Activated naive CD8-positive, alpha-beta T cell treated with anti-CD3 and anti-CD28 coated beads for 36 hours (primary cell): ENCODE data around the gene VEGFC. TPM values are rescaled to one million over a fixed set of nuclear protein-coding genes. Genes with fewer than 3 reads are reported as not detected.

Experiments
- DNase-seq: peaks from one replicate; pipeline ENCODE4 v3.0.0; 2021
- H3K27ac Mint-ChIP-seq: one replicate; pipeline ENCODE4 v1.8.0; 2022; ENCODE audit warnings: mild to moderate bottlenecking, moderate library complexity, mixed read lengths
- H3K27me3 Mint-ChIP-seq: one replicate; pipeline ENCODE4 v1.8.0; 2022; ENCODE audit warnings: mild to moderate bottlenecking, mixed read lengths
- H3K36me3 Mint-ChIP-seq: one replicate; pipeline ENCODE4 v1.8.0; 2021; ENCODE audit warnings: mild to moderate bottlenecking, mixed read lengths
- H3K4me1 Mint-ChIP-seq: one replicate; pipeline ENCODE4 v1.8.0; 2021; ENCODE audit warnings: mixed read lengths
- H3K4me3 Mint-ChIP-seq: one replicate; pipeline ENCODE4 v1.8.0; 2022; ENCODE audit warnings: mild to moderate bottlenecking, moderate library complexity, mixed read lengths
- H3K9me3 Mint-ChIP-seq: one replicate; pipeline ENCODE4 v1.8.0; 2022; ENCODE audit warnings: mixed read lengths
- total RNA-seq, 2 experiments: library from RNA; stranded (reverse); gene quantifications; one replicate each; pipeline ENCODE4 v1.2.3, GENCODE V29; 2021

VEGFC gene
- total RNA-seq, 2 experiments from 2014 or later, result not detected

DNA sequence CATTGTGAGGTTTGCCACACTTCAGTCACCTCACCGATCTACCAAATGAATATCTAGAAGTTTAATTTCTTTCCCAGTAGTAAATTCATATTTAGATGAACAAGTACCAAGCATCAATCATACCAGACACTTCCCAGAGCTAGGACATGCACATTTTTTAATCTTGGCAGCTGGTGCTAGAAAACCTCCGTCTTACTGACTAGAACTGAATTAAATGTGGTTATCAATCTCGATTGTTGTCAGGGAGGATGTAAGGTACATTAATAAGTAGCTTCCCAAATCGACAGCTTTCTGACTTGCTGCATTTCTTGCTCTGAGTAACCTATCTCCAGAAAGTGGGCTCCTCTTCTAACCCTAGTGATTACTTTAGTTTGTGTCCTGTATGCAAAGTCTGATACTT, 34.4 kb downstream of the VEGFC start:
- no peak for DNase-seq
- H3K4me3 Mint-ChIP-seq, result no peak overlapping the region
- H3K9me3 Mint-ChIP-seq, result no peaks in the 10 kb centered on the region
- H3K27ac Mint-ChIP-seq, result no peak overlapping the region
- no peaks in the 10 kb centered on the region for H3K27me3 Mint-ChIP-seq
- no peaks in the 10 kb centered on the region for H3K4me1 Mint-ChIP-seq
- no peaks in the 10 kb centered on the region for H3K36me3 Mint-ChIP-seq

DNA sequence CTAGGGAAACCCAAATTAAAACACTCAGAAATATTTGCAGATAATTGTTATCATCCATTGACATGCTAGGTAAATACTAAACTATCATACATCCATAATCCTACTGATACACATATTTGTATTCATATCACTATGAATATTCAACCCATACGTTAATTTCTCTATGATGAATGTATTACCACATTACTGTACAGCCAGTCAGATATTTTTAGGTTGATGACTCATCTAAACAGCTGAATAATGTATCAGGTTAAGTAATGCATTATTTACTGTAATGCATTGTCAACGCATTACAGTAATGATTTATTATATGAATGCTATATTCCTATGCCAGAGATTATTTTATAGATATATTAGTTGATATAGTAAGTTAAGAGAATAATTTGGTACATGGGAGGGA, 37.1 kb downstream of the VEGFC start:
- Mint-ChIP-seq H3K27me3 (no peaks in the 10 kb centered on the region), H3K27ac (no peak overlapping the region), H3K4me1 (no peaks in the 10 kb centered on the region), H3K36me3 (no peaks in the 10 kb centered on the region), H3K4me3 (no peak overlapping the region), H3K9me3 (no peaks in the 10 kb centered on the region)
- DNase-seq, result no peak

DNA sequence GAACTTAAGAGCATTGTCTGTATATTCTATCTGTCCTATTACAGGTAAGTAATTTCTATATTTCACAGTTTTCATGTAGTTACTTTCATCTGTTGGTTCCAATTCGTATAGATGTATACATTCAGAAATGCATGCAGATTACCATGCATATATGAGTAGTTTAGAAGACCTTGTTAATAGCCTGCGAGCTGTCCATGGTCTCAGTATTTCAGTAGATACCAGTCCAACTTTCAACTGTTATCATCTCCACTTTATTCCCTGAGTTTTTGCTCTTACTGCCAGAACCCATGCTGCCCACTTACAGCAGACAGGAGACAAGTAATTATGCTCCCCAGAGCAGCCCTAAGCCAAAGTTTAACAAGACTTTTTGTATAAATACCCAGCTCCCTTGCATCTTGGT, 37.7 kb downstream of the VEGFC start:
- no peak overlapping the region for H3K27ac Mint-ChIP-seq
- H3K36me3 Mint-ChIP-seq, result no peaks in the 10 kb centered on the region
- no peaks in the 10 kb centered on the region for H3K27me3 Mint-ChIP-seq
- no peak overlapping the region for H3K4me3 Mint-ChIP-seq
- no peaks in the 10 kb centered on the region for H3K4me1 Mint-ChIP-seq
- DNase-seq, result no peak
- H3K9me3 Mint-ChIP-seq, result no peaks in the 10 kb centered on the region

DNA sequence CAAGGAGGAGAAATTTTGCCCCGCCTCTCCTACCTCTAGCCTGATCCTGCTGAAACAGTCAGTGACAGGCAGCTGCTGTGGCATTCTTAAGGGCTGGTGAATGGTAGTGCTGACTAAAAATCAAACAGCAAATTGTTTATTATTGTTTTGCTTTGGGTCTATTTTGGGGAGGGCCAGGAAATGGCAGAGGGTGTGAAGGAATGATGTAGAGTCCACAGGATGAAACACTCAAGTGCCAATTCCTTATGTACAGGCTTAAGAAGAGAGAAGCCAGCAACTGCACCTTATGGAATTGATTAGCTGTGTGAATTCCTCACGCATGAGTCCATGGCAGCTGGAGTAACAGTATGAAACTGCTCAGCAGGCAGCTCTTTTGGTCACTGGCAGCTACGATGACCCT, 39.7 kb downstream of the VEGFC start:
- Mint-ChIP-seq H3K9me3 (no peaks in the 10 kb centered on the region), H3K36me3 (no peaks in the 10 kb centered on the region), H3K4me3 (no peak overlapping the region), H3K4me1 (no peaks in the 10 kb centered on the region), H3K27ac (no peak overlapping the region), H3K27me3 (no peaks in the 10 kb centered on the region)
- no peak for DNase-seq

DNA sequence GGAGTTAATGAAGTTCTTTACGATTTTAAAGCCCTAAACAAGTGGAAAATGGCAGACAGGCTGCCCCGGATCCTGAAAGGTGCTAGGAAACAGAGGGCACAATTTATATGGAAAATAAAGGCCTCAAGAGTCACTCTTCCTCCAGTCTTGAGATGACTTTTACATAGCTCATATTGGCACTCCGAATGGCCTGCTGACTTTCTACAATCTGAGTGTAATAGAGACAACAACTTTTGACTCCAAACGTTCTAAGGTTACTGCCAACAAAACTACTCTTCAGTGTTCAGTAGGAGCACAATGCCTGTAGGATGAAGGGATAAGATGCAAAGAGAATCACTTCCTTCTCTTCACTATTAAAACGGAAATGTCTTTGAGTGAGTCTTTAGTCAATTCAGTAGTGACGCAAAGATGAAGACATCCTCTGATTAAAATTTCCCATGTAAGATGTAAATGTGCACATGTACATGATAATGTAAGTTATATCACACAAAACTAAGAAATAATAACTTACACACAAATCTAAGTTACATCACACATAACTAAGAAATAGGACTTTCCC, 40.5 kb downstream of the VEGFC start:
- Mint-ChIP-seq H3K27ac (no peak overlapping the region), H3K36me3 (no peaks in the 10 kb centered on the region), H3K9me3 (no peaks in the 10 kb centered on the region), H3K27me3 (no peaks in the 10 kb centered on the region), H3K4me1 (no peaks in the 10 kb centered on the region), H3K4me3 (no peak overlapping the region)
- DNase-seq, result no peak

DNA sequence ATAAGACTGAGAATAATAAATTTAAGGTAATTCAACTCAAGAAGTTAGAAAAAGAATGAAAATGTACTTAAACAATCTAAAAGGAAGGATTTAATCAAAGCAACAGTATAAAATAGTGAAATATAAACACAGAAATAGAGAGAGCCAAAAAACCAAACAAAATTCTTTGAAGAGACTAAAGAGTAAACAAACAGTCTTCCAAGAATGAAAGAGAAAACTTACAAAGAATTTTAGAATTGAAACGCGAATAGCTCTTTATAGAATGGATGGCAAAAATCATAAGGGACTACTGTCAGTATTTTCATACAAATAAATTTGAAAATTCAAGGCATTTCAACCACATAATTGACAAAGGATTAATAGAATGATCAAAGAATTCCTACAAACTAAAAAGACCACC, 41.7 kb downstream of the VEGFC start:
- no peak overlapping the region for H3K4me3 Mint-ChIP-seq
- DNase-seq, result no peak
- H3K36me3 Mint-ChIP-seq, result no peaks in the 10 kb centered on the region
- H3K9me3 Mint-ChIP-seq, result no peaks in the 10 kb centered on the region
- no peaks in the 10 kb centered on the region for H3K27me3 Mint-ChIP-seq
- H3K4me1 Mint-ChIP-seq, result no peaks in the 10 kb centered on the region
- no peak overlapping the region for H3K27ac Mint-ChIP-seq

DNA sequence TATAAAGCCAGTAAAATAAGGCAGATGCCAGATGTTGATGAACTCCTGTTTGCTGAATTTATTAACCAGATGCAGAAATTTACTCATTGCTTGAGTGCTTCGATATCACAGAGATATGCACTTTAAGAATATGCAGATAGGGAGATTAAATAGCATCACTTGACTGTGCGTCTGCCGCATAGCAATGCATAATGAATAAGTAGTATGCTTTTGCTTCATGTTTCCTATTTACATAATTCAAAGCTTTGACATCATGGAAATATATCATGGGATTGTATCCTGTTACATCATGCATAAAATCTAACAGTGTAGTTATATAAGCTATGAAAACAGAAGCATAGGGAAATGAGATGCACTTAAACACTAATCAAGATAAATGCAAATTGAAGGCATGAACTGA, 45.9 kb downstream of the VEGFC start:
- no peak overlapping the region for H3K27ac Mint-ChIP-seq
- no peaks in the 10 kb centered on the region for H3K4me1 Mint-ChIP-seq
- no peaks in the 10 kb centered on the region for H3K27me3 Mint-ChIP-seq
- no peak overlapping the region for H3K4me3 Mint-ChIP-seq
- H3K36me3 Mint-ChIP-seq, result no peaks in the 10 kb centered on the region
- DNase-seq, result no peak
- H3K9me3 Mint-ChIP-seq, result no peaks in the 10 kb centered on the region

DNA sequence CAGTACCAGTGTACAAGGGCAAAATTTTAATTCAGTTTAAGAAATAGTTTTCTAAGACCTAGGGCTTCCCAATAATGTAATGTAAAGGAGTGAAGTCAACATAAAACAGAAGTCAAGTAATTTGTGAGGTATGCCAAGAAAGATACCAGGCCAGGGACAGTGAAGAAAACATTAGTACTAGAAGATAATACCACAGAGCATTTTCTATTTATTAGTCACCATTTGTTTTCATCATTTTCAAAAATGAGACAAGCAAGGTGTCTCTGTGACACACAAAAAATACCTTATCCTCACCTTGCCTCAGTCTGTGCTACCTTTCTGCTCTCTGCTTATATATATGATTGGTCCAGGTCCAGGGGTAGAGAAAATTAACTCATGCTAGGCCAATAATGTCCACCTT, 46.8 kb downstream of the VEGFC start:
- Mint-ChIP-seq H3K4me1 (no peaks in the 10 kb centered on the region), H3K4me3 (no peak overlapping the region), H3K9me3 (no peaks in the 10 kb centered on the region), H3K36me3 (no peaks in the 10 kb centered on the region), H3K27me3 (no peaks in the 10 kb centered on the region), H3K27ac (no peak overlapping the region)
- no peak for DNase-seq

DNA sequence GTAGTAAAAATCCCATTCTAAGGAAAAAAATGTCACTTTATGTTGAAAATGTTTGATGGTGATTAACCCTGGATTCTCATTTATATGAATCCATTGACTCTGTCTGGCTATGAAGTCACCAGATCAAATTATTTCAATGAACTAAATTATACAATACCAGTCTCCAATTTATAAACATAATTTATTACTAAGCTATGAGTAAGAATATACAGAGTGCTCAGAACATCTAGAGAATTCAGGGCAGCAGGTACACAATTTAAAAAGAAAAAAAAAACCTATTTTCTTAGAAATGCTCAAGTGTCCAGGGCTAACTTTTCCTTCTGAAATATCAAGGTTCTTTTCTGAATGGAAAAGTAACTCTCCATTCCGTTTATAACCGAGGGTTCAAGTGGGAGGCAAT, 48.6 kb downstream of the VEGFC start:
- H3K4me3 Mint-ChIP-seq, result no peak overlapping the region
- H3K9me3 Mint-ChIP-seq, result no peaks in the 10 kb centered on the region
- no peak overlapping the region for H3K27ac Mint-ChIP-seq
- DNase-seq, result no peak
- no peaks in the 10 kb centered on the region for H3K36me3 Mint-ChIP-seq
- H3K4me1 Mint-ChIP-seq, result no peaks in the 10 kb centered on the region
- no peaks in the 10 kb centered on the region for H3K27me3 Mint-ChIP-seq

DNA sequence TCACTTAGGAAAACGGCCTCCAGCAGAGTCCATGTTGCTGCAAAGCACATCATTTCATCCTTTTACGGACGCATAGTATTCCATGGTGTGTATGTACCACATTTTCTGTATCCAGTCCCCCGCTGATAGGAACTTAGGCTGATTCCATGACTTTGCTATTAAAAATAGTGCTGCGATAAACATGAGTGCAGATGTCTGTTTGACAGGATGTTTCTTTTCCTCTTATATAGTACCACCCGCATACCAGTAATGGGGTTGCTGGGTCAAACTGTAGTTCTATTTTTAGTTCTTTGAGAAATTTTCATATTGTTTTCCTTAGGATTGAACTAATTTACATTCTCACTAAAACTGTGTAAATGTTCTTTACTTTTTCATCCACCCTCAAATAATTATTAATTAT, 50.5 kb downstream of the VEGFC start:
- no peaks in the 10 kb centered on the region for H3K27me3 Mint-ChIP-seq
- no peaks in the 10 kb centered on the region for H3K36me3 Mint-ChIP-seq
- no peak for DNase-seq
- no peaks in the 10 kb centered on the region for H3K9me3 Mint-ChIP-seq
- H3K27ac Mint-ChIP-seq, result no peak overlapping the region
- no peak overlapping the region for H3K4me3 Mint-ChIP-seq
- H3K4me1 Mint-ChIP-seq, result no peaks in the 10 kb centered on the region

DNA sequence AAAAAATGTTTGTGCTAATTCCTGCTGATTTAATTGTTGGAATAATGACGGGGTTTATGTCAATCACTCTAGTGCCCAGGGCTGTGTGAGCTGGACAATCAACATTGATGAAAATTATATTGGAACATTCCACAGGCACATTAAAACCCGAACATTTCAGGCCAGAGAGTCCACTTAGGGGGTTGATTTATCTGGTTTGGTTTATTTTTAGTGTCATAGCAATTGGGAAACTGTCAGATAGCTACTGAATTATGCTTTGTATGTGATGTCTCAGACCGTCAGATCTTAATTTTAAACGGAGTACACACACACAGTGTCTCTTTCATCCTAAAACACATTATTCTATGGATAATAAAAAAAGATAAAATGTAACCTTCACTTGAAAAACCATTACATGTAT, 51.5 kb downstream of the VEGFC start:
- Mint-ChIP-seq H3K9me3 (no peaks in the 10 kb centered on the region), H3K4me3 (no peak overlapping the region), H3K4me1 (no peaks in the 10 kb centered on the region), H3K36me3 (no peaks in the 10 kb centered on the region), H3K27ac (no peak overlapping the region), H3K27me3 (no peaks in the 10 kb centered on the region)
- no peak for DNase-seq

DNA sequence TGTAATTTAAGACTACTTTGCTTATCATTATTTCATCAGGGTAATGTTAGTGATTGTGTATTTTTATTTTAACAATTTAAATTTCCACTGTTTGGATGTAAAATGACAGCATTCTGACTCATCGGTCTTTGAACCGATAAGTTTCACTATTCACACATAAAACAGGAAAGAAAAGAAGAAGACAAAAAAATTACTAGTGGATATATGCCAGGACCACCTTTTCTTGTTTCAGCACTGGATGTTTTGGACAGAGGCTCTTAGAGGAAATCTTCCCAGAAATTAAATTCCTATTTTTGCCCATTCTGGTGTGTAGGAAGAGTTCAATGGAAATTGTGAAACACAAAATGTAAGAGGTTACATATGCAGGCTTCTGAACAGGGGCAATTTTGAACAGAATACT, 57.4 kb downstream of the VEGFC start:
- no peaks in the 10 kb centered on the region for H3K36me3 Mint-ChIP-seq

DNA sequence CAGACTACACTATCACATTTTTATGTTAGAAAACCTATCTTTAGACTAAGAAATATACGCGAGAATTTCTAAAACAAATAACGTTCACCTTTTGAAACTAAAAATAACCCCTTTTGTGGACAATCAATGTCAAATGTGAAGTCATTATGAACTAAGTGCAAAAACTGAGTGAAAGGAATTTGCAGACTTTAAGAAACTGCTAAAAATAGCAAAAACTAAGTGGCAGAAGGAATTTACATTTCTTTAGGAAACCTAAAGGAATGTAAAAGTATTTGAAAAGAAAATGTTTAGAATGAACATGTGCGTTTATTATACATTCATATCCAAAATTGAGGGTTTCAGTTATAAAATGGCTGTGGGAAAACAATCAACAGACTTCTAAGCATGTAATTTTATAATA, 58.3 kb downstream of the VEGFC start:
- Mint-ChIP-seq H3K4me3 (no peak overlapping the region), H3K27ac (no peak overlapping the region), H3K9me3 (no peaks in the 10 kb centered on the region), H3K27me3 (no peaks in the 10 kb centered on the region), H3K4me1 (no peaks in the 10 kb centered on the region), H3K36me3 (no peaks in the 10 kb centered on the region)
- DNase-seq, result no peak

More for the DNA sequence above, 57.4 kb downstream of the VEGFC start:
- Mint-ChIP-seq H3K4me3 (no peak overlapping the region), H3K27ac (no peak overlapping the region), H3K4me1 (no peaks in the 10 kb centered on the region), H3K27me3 (no peaks in the 10 kb centered on the region), H3K9me3 (no peaks in the 10 kb centered on the region)
- no peak for DNase-seq

DNA sequence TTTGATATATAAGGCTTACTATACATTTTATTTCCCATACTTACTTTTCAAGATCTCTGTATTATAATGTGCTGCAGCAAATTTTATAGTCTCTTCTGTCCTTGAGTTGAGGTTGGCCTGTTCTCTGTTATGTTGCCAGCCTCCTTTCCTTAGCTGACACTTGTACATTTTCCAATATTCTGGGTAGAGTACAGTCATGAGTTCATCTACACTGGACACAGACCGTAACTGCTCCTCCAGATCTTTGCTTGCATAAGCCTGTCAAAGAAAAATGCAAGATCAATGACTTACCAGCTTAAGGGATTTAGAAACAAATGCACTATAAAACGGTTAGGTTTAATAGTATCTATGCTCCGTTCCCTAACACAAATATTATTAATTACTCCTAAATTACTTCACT, 63.2 kb downstream of the VEGFC start:
- DNase-seq, result no peak
- H3K27me3 Mint-ChIP-seq, result no peaks in the 10 kb centered on the region
- no peaks in the 10 kb centered on the region for H3K36me3 Mint-ChIP-seq
- H3K4me1 Mint-ChIP-seq, result peaks cover 2% of the 10 kb centered on the region
- no peak overlapping the region for H3K4me3 Mint-ChIP-seq
- H3K27ac Mint-ChIP-seq, result no peak overlapping the region
- no peaks in the 10 kb centered on the region for H3K9me3 Mint-ChIP-seq

DNA sequence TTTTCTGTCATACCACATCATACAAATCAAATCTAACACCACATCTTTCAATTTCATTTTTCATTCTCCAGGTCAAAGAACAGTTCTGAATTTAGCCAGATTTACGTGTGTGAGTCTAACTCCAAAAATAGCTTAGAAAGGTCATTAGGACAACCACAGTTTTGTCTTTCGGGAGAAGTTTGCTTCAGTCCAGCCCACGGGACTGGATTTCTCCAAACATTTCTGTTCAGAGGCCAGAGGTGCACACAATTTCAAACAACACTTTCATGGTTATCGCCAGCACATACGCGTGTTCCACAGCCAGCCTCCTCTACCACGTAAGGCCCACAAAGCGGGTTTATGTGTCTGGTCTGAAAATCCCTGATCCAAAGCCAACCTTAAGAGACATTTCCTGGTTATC, 65.9 kb downstream of the VEGFC start:
- H3K36me3 Mint-ChIP-seq, result no peaks in the 10 kb centered on the region
- H3K9me3 Mint-ChIP-seq, result no peaks in the 10 kb centered on the region
- peaks cover 2% of the 10 kb centered on the region for H3K4me1 Mint-ChIP-seq
- H3K27ac Mint-ChIP-seq, result no peak overlapping the region
- no peak overlapping the region for H3K4me3 Mint-ChIP-seq
- no peaks in the 10 kb centered on the region for H3K27me3 Mint-ChIP-seq
- no peak for DNase-seq

DNA sequence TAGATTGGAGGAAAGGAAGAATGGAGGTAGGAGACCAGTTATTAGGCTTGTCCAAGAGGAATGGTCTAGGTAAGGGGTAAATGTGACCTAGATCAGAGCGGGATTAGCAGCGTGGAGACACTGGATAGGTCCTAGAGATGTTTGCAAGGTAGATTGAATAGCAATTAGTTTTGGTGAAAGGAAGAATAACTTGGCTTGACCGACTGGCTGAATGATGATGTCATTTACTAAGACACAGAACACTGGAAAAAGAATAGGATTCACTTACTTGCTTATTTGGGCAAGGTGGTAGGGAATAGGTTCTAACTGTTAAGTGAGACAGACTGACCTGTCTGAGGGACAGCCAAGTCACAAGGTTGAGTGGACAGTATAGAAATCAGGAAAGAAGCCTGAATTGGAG, 71.3 kb downstream of the VEGFC start:
- Mint-ChIP-seq H3K4me1 (no peaks in the 10 kb centered on the region), H3K36me3 (no peaks in the 10 kb centered on the region), H3K4me3 (no peak overlapping the region), H3K9me3 (no peaks in the 10 kb centered on the region), H3K27me3 (no peaks in the 10 kb centered on the region), H3K27ac (no peak overlapping the region)
- DNase-seq, result no peak

DNA sequence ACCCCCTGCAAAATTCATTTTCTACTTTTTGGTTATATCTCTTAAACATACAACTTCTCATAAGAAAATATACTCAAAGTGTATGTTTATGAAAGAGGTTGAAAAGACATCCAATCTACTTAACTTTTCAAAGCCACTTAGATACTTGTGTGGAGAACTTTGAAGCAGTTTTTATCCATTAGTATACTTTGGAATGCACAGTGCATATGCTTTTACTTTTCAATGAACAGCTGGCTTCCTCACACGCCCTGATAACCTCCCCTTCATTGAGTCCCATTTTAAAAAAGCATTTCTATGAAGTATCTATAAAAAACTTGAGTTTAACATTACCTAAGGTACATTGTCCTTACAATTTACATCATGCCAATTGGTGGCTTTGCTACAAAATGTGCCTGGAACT, 73.8 kb downstream of the VEGFC start:
- Mint-ChIP-seq H3K27ac (no peak overlapping the region), H3K4me1 (no peaks in the 10 kb centered on the region), H3K4me3 (no peak overlapping the region), H3K9me3 (no peaks in the 10 kb centered on the region), H3K36me3 (no peaks in the 10 kb centered on the region), H3K27me3 (no peaks in the 10 kb centered on the region)
- DNase-seq, result no peak
